GM18508 (cell line): ENCODE measurements around the gene GART.
A peak's percentile ranks its signal among the peaks of the same experiment; 100 is the strongest.

Experiments
- ATAC-seq: cut with Tn5 transposase; IDR thresholded peaks from one replicate; pipeline ENCODE4 v1.9.1; 2021; ENCODE audit warnings: moderate number of reproducible peaks; ENCODE audit not compliant: insufficient read depth, unreplicated experiment

Gene GART

GRCh38 chr21:33554236-33554981 lies 12.5 kb upstream of the GART start:
- ATAC-seq: no peak

GRCh38 chr21:33552999-33553598 lies 11.2 kb upstream of the GART start:
- no peak for ATAC-seq

- no peak for ATAC-seq
Measured at GRCh38 chr21:33552093-33552998, 10.4 kb upstream of the GART start.

GRCh38 chr21:33551664-33552063 lies 9.7 kb upstream of the GART start:
- no peak for ATAC-seq

- no peak for ATAC-seq
Measured at GRCh38 chr21:33550772-33551660, 9.1 kb upstream of the GART start.

- ATAC-seq: no peak
Measured at GRCh38 chr21:33549848-33550771, 8.2 kb upstream of the GART start.

- no peak for ATAC-seq
Measured at GRCh38 chr21:33546086-33546485, 4.2 kb upstream of the GART start.

GRCh38 chr21:33544451-33545195 lies 2.7 kb upstream of the GART start:
- no peak for ATAC-seq

GRCh38 chr21:33543505-33544129 lies 1.7 kb upstream of the GART start:
- ATAC-seq: no peak

GRCh38 chr21:33542640-33543504 lies 955 bp upstream of the GART start, which contains the start of gene SON:
SON (plus strand) TSS chr21:33543038; CDS start chr21:33543093, 55 bp downstream.
- peak; percentile 76 for ATAC-seq

GRCh38 chr21:33541105-33541711 lies 709 bp downstream of the GART start:
- no peak for ATAC-seq

GRCh38 chr21:33540711-33541104 lies 1.2 kb downstream of the GART start:
- ATAC-seq: no peak

GRCh38 chr21:33539616-33540015 lies 2.3 kb downstream of the GART start:
- ATAC-seq: no peak

GRCh38 chr21:33537212-33537611 lies 4.7 kb downstream of the GART start:
- ATAC-seq: no peak

- no peak for ATAC-seq
Measured at GRCh38 chr21:33531007-33531406, 10.9 kb downstream of the GART start.

GRCh38 chr21:33522953-33523349 lies 19.0 kb downstream of the GART start:
- no peak for ATAC-seq
